ENCODE data around the gene LY6G6F.

LY6G6F gene

DNA sequence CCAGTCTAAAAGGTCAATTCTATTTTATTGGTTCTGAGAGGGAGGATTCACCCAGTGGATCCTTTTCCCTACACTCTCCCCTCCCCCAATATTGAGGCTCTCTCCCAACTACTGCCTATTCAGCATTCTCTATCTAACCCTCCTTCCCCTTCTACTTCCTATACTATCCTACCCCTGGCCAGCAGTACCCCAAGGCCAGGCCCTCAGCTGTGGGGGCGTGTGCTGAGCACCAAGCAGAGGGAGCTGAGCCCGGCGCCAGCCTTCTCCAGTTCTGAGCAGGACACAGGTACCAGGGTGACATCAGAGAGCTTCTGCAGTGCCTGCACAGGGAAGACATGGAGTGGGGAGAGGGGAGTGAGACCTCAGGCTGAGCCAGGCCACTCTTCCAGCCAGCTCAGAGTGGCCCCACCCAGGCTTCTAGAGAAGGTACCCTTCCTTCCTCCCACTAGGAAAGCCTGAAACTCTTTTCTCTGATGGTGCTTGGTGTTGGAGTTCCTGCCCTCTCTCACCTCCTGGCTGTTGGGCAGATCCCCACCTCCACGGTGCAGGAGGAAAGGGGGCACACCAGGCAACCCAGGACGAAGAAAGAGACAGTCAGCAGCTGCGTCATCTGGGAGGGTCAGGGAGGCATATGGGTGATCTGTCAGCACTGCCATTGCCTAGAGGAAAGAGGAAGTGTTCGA is 20.5 kb downstream of the LY6G6F start:
- no peak for DNase-seq

DNA sequence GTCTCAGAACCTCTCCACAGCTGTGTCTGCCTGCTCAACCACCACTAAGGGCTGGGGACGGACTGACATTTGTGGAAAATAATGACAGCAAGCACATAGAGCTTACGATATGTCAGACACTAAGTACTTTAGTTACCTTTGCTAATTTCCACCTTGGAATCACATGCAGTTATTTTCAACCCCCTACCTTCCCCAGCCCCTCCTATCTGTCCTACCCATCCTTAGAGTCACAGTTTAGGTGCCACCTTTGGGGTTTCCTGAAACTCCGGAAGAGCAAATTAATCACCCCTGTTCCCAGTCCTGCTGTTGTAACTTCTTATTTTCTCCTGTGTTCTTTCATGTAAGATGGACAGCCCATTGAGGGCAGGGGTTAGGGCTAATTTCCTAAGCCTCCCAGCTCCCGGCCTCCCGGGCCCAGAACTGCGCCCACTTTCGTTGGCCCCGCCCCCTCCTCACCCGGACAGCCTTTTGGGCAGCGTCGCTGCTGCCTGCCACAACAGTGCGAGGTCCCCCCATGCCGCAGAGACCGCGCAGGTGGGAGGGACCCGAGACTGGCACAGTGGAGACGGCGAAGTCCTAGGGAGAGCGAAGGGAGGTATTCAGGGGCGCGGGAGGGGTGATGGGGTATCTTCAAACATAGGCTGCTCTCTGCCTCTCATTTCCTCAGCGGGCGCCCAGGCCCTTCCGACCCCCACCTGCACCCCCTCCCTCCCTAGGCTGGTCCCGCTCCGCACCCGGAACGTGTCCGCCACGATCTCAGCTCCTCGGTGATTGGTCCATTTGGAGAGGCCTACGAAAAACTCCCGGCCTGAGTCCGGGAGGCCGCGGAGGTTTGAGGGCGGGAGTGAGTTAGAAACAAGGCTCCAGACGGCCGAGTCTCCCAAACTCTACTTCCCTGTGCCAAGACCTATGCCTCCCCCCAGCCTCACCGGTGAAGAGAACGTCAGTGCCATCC is 21.3 kb downstream of the LY6G6F start:
- no peak for DNase-seq

DNA sequence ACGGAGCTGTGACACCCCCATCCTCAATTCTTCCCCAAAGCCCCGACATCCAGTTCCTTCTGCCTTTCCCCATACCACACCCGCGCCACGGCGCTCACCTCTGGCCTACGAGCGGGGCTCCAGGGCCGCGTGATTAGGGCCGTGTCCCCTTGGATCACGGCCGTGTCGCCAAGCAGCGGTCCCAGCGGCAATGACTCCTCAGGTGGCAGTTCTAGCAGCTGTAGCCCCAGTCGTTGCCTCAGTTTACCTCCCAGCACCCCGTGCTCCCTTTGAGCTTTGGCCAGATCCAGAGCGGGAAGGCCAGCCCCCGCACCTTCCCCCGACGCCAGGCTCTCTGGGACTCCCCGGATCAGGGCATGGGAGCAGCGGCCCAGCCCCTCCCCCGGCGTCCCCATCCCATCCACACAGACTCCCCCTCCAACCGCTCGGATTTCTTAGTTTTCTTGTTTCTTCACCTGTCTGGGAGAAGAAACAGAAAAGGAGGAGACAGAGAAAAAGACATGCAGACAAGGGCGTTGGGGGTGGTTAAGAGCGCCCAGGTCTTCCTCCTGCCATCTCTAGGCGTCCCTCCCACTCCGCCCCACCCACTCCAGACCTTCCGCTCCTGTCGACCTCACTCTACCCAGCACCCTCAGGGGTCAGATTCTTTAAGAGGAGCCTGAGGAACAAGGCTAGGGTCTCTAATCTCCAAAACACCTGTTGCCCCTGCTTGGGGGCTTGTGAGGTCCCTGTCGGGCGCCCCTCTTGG is 22.3 kb downstream of the LY6G6F start, which contains the start of gene DDAH2:
DDAH2 (minus strand) TSS at position 533 of the 748 bp plus-strand sequence; CDS start at position 395, 138 bp downstream.
- DNase-seq: no peak

- peak; percentile 62 for DNase-seq
These were observed 22.9 kb downstream of the LY6G6F start for GRCh38 chr6:31729515-31729978.

- DNase-seq: no peak
These were observed 23.4 kb downstream of the LY6G6F start for GRCh38 chr6:31729979-31730630.

DNA sequence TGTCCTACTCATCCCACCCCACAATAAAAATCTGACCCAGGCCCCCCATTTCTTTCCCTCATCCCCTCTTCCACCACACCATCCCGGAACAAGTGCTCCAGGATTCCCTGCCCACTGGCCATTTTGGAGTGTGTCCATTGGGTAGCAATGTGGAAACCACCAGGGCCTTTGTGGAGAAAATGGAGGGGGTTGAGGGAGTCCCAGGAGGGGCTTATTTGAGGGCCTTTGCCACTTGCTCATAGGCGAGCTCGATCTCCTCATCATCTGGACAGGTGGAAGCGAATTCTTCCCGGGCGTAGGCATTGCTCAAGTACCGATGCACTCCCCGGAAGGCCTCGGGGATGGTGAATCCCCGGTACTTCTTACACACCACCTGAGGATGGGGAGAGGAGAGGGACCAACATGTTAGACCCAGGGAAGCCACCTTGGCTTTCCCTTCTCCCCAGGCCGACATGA is 24.0 kb downstream of the LY6G6F start:
- no peak for DNase-seq

- no peak for DNase-seq
These were observed 25.4 kb downstream of the LY6G6F start for GRCh38 chr6:31732029-31732428.

DNA sequence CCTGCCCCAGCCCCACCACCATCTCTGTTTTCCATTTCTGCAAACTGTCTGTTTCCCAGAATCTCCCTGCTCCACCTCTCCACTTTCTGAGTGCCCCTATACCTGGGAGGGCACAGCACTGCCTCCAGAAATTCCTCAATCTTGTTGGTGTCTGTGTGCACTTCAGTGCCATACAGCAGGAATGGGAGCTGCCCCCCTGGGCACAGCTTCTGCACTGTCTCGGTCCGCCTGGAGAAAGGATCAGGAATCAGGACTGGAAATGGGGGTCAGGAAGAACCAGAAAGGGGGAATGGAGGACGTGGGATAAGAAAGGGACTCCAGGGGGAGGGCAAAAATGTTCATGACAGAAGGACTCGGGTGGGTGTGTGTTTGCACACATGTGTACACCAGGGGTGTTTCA is 27.1 kb downstream of the LY6G6F start:
- DNase-seq: no peak

GRCh38 chr6:31734247-31734820 is 27.7 kb downstream of the LY6G6F start:
- no peak for DNase-seq

DNA sequence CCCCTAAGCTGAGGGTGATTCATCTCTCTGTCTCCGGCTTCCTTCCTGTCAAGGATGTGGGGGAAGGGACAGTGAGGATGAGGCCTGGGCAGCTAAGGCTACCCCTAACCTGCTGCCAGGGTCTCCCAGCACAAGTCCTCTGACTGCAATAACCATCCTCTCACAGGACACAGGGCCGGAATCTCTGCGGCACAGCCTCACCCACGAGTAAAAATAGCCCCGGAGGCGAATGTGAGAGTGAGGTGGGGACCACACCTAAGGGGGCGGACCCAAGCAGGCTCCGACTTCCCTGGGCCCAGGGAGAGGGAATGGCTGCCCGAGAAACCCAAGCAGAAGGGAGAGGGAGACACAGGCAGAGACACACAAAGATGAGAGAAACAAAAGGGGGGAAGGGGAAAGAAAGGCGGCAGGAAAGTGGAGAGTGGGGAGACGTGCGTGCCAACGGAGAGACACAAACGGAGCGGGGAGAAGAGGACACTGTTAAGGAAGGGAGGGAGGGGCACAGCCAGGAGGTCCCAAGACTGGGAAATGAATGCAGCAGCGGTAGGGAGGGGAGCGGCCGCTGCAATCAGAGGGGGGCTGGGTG is 28.2 kb downstream of the LY6G6F start:
- no peak for DNase-seq

- peak; percentile 63 for DNase-seq
These were observed 29.5 kb downstream of the LY6G6F start, which contains the start of gene CLIC1 for GRCh38 chr6:31736021-31736767. Gene CLIC1, minus strand, starts transcription at chr6:31736530. Its CDS starts 230 bp downstream, at chr6:31736300.

DNA sequence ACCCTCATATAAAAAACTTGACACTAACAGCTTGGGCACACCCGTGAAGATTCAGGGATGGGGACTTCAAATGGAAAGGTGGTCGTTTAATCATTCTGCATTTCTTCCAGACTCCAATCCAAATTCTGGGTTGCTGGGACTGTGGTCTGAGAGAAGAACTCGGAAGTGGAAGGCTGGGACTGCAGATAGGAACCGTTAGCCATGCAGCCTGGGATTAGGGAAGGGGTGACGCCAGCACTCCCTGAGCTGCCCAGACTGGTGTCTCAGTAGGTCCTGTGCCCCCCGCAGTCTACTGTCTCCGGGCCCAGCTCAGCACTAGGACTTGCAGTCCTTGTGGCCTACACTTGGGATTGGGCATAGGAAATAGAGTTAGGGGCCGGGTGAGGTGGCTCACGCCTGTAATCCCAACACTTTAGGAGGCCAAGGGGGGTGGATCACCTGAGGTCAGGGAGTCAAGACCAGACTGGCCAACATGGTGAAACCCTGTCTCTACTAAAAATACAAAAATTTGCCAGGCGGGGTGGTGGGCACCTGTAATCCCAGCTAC is 30.2 kb downstream of the LY6G6F start:
- no peak for DNase-seq

- DNase-seq: no peak
These were observed 30.8 kb downstream of the LY6G6F start for GRCh38 chr6:31737315-31737990.

GRCh38 chr6:31737991-31738979 is 31.6 kb downstream of the LY6G6F start:
- DNase-seq: peak; percentile 92

DNA sequence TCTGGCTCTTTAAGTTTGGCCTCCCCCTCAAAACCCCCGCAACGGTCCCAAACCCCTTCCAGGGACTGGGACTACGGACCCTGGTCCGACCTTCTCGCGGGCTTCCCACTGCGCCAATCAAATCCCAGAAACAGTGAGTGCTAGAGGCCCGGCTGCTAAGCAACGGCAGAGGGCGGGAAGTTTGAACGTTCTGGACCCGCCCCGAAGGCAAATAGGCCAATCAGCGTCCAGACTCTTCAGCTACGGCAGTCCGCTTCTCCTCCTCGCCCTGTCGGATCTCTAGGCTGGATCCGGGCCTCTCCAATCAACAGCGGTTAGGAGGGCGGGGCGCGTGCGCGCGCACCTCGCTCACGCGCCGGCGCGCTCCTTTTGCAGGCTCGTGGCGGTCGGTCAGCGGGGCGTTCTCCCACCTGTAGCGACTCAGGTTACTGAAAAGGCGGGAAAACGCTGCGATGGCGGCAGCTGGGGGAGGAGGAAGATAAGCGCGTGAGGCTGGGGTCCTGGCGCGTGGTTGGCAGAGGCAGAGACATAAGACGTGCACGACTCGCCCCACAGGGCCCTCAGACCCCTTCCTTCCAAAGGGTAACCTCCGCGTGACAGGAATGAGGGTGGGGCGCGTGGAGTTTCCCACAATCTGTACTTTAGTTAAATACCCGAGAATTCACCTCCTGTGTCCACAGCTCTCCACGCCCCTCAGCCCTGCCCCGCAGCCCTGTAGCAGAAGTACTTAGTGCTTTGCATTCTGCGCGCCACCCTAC is 33.2 kb downstream of the LY6G6F start, which contains the start of gene MSH5:
MSH5 (plus strand) TSS at position 367 of the 758 bp plus-strand sequence. CDS start 462 bp downstream, outside the sequence.
- DNase-seq: peak; percentile 99

DNA sequence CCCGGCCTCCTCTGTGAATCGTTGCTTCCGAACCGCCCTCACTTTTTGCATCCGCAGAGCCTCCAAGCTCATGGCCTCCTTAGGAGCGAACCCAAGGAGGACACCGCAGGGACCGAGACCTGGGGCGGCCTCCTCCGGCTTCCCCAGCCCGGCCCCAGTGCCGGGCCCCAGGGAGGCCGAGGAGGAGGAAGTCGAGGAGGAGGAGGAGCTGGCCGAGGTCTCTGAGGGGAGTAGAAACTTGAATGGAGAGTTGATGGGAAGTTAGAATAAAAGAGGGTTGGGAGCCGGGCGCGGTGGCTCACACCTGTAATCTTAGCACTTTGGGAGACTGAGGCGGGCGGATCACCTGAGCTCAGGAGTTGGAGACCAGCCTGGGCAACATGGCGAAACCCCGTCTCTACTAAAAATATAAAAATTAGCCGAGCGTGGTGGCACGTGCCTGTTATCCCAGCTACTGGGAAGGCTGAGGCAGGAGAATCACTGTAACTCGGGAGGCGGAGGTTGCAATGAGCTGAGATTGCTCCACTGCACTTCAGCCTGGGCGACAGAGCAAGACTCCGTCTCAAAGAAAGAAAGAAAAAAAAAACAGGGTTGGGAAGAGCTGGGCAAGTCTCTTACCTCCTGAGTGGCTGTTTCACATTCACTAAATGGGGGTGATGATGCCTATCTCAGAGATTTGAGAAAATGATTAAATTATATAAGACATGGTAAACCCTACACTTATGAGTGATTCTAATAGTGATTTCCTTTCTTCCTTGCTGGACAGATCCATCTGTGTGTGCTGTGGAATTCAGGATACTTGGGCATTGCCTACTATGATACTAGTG is 33.9 kb downstream of the LY6G6F start:
- DNase-seq: no peak

DNA sequence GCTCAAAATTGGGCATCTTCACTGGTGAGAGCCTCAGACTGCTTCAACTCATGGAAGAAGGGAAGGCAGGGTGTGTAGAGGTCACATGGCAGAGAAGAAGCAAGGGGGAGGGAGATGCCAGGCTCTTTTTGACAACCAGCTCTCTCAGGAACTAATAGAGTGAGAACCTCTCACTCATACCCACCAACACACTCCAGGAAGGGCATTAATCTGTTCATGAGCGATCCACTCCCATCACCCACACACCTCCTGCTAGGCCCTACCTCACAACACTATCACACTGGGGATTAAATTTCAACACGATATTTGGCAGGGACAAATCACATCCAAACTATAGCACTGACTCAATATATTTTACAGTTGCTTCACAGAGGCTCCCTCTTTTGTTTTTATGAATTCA is 35.1 kb downstream of the LY6G6F start:
- DNase-seq: no peak
